ENCODE data around the gene SSH2. TPM values are rescaled to one million over a fixed set of nuclear protein-coding genes. Genes with fewer than 3 reads are reported as not detected.

The SSH2 gene
- total RNA-seq, 2 donors from 2014 or later = 28.1 to 28.2 TPM

- no peak overlapping the region for H3K4me3 ChIP-seq
- intact Hi-C loops (cut with DNase I) = no loop called here
- no peaks in the 10 kb centered on the region for H3K27me3 ChIP-seq
- H3K9ac ChIP-seq (ENCODE audit: low read depth in 2 of 2, low read length in 2 of 2) = no peak overlapping the region
- no peaks in the 10 kb centered on the region for H3K36me3 ChIP-seq
- H3K4me1 ChIP-seq = peaks cover 8% of the 10 kb centered on the region
- DNase-seq = no peak
- TF ChIP-seq CTCF (IDR thresholded peaks at IDR 0.05) = no peak
- H3K9me3 ChIP-seq = no peaks in the 10 kb centered on the region
- H3K27ac ChIP-seq = no peak overlapping the region
Observed at GRCh38 chr17:29610395-29610794, 319.6 kb downstream of the SSH2 start.

GRCh38 chr17:29608986-29609385, 321.0 kb downstream of the SSH2 start:
- no peak overlapping the region for H3K9ac ChIP-seq (ENCODE audit: low read depth in 2 of 2, low read length in 2 of 2)
- no peak overlapping the region for H3K27ac ChIP-seq
- no peaks in the 10 kb centered on the region for H3K36me3 ChIP-seq
- peaks cover 8% of the 10 kb centered on the region for H3K4me1 ChIP-seq
- no peak for DNase-seq
- no peak overlapping the region for H3K4me3 ChIP-seq
- no peaks in the 10 kb centered on the region for H3K27me3 ChIP-seq
- TF ChIP-seq CTCF (IDR thresholded peaks at IDR 0.05) = no peak
- no peaks in the 10 kb centered on the region for H3K9me3 ChIP-seq
- intact Hi-C loops (cut with DNase I) = no loop called here

- Histone ChIP-seq H3K4me3 (no peak overlapping the region), H3K36me3 (no peaks in the 10 kb centered on the region), H3K9me3 (no peaks in the 10 kb centered on the region), H3K27ac (no peak overlapping the region), H3K4me1 (no peaks in the 10 kb centered on the region), H3K9ac (ENCODE audit: low read depth in 2 of 2, low read length in 2 of 2) (no peak overlapping the region), H3K27me3 (no peaks in the 10 kb centered on the region)
- intact Hi-C loops (cut with DNase I) = no loop called here
- DNase-seq = no peak
- TF ChIP-seq CTCF (IDR thresholded peaks at IDR 0.05) = no peak
Observed at GRCh38 chr17:29607557-29608195, 322.4 kb downstream of the SSH2 start.

GRCh38 chr17:29603109-29603674, 326.8 kb downstream of the SSH2 start:
- DNase-seq = no peak
- TF ChIP-seq CTCF (IDR thresholded peaks at IDR 0.05) = no peak
- Histone ChIP-seq H3K27ac (no peak overlapping the region), H3K9me3 (no peaks in the 10 kb centered on the region), H3K9ac (ENCODE audit: low read depth in 2 of 2, low read length in 2 of 2) (no peak overlapping the region), H3K4me3 (no peak overlapping the region), H3K4me1 (no peaks in the 10 kb centered on the region), H3K27me3 (no peaks in the 10 kb centered on the region), H3K36me3 (no peaks in the 10 kb centered on the region)
- intact Hi-C loops (cut with DNase I) = no loop called here

- no peak for TF ChIP-seq CTCF (IDR thresholded peaks at IDR 0.05)
- no peaks in the 10 kb centered on the region for H3K27me3 ChIP-seq
- no peaks in the 10 kb centered on the region for H3K9me3 ChIP-seq
- intact Hi-C loops (cut with DNase I) = no loop called here
- no peak for DNase-seq
- H3K27ac ChIP-seq = no peak overlapping the region
- H3K36me3 ChIP-seq = no peaks in the 10 kb centered on the region
- peaks cover 2% of the 10 kb centered on the region for H3K4me1 ChIP-seq
- H3K9ac ChIP-seq (ENCODE audit: low read depth in 2 of 2, low read length in 2 of 2) = no peak overlapping the region
- no peak overlapping the region for H3K4me3 ChIP-seq
Observed at GRCh38 chr17:29597361-29598172, 332.5 kb downstream of the SSH2 start.
